GM18868 (cell line): ENCODE measurements around the gene GRAMD4.

Experiments used
- ATAC-seq: cut with Tn5 transposase; IDR thresholded peaks from one replicate; pipeline ENCODE4 v1.9.1; 2021; ENCODE audit warnings: mild to moderate bottlenecking, moderate library complexity; ENCODE audit not compliant: unreplicated experiment

GRAMD4 gene

DNA sequence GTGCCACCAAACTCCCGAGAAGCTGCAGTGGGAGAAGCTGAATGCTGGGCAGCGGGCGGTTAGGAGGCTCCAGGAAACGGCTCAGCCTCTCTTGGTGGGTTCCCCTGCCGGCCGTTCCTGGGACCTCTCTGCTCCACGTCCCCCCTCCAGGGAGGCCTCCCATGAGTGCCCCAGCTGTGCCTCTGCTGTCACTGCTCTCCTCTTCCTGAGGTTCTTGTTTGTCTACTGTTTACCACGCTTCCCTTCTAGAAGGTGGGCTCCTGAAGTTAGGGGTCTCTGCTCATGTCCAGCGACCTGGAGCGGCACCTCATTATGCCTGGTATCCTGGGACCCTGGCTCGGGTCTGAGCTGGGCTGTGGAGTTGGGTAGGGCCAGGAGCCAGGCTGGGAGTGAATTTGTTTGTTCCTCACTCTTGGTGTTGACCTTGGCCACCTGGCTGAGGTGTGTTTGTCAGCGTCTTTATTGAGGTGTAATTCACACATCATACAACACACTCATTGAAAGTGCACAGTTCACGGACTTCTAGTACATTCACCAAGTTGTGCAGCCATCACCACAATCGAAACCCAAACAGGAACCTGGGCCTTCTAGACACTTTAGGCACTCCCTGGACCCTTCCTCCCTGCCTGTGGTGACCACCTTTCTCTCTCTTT, 37.8 kb upstream of the GRAMD4 start:
- ATAC-seq: no peak

DNA sequence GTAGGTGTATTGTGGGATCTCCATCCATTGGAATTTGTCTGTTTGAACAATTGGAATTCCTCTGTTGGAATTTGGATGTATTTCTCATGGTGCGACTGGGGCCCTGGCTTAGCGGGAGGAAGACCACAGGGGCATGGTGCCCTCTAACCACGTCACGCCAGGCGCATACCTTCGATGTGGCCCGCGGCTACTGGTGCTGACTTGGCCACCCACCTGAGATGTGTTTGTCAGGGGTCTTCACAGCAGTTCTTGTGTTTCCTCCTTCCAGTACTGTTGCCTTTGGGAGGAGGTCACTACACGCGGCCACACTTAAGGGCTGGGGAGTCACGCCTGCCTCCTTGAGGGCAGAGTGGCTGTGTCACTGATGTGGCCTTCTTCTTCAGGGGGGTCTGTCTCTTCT, 36.6 kb upstream of the GRAMD4 start:
- no peak for ATAC-seq

DNA sequence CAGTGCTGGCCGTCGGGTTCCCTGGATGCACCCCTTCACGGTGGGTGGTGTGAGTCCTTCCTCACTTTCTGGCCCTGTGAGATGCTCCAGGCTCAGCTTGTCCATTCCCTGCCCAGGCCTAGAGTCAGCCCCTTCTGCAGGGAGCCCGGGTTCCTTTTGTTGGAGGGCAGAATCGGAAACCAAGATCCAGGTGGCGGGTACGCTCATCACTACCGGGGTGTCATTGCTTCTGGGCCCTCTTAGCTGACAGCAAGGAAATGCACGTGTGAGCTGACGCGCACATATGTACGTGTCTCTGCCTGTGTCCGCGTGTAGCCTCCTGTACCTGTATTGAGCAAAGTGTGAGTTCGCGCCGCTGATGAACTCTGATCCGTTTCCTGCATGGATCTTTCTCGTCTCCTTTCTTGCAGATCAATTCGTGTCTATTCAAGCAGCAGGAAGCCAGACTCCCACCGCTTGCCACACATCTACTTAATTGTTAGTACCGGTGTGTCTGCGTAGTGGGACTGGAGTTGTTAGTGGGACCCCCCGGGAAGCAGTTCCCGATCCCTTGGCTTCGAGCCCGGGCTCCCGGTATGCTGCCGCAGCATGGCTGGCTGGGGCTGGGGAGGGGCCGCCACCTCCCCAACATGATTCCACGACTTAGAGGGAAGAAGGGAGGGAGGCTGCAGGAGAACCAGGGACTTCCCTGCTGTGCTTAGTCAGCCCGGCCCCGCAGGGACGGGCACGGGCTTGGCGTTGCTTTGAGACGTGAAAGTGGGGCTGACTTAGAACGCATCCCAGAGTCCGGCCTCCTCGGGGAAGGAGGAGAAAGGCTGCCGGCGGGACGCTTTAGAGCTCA, 35.9 kb upstream of the GRAMD4 start:
- ATAC-seq: no peak

DNA sequence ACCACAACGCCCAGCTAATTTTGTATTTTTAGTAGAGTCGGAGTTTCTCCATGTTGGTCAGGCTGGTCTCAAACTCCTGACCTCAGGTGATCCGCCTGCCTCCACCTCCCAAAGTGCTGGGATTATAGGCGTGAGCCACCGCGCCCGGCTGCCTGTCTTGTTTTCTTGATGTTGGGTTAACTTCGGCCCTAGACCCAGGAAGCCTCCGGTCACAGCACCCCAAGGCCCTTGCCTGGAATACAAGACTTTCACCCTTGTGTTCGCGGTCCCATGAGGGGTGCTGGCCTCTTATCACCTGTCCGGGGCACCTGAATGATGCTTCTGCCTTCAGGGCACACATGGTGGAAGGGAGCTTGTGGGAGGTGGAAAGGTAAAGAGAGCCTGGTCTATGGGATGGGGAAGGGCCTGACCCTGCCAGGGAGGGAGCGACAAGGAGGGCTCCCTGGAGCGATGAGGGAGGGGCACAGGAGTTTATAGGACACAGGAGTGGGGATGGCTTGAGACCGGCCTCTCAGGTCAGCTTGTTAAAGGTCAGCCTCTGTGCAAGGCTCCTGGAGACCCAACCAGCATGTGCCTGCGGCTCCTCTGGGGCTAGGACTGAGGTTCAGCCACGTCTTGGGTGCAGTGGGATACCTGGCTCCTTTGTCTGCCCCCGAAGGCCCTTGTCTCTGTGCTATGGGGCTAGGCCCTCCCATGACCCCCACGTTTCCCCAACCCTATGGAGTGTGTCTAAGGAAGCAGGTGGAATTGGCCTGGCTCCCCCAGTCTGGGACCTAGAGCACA, 34.7 kb upstream of the GRAMD4 start:
- ATAC-seq: no peak

DNA sequence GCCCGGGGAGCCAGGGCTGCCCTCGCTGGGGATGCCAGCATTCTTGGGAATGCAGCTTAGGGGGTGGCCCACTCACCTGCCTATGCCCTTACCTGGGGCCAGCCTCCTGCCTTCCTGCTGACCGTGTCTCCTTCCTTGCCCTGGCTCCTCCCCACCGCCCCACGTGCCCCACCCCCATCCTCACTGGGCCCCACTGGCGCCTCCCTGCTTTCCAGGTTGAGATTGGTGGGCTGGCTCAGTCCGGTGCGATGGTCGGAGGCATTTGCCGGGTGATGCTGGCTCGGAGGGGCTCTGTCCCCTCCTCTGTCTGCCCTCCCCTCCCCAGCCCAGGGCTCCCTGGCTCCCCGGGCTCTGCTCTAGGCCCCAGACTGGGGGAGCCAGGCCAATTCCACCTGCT, 34.1 kb upstream of the GRAMD4 start:
- ATAC-seq: no peak

DNA sequence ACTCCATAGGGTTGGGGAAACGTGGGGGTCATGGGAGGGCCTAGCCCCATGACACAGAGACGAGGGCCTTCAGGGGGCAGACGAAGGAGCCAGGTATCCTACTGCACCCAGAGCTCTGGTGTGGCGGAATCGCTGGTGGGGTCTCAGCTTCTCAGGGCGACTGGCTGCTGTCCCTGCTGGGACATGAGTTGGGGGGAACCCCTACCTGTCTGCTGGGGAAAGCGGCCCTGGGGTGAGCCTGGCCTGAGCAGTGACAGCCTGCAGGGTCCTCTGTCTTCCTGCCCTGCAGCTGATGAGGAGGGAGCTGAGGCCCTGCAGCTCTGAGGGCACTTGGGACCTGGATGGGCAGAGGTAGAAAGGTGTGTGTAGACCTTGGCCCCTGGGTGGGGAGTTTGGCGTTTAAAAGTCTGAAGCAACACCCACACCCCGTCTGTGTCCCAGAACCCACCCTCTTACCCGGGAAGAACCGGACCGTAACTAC, 33.6 kb upstream of the GRAMD4 start:
- ATAC-seq: no peak

DNA sequence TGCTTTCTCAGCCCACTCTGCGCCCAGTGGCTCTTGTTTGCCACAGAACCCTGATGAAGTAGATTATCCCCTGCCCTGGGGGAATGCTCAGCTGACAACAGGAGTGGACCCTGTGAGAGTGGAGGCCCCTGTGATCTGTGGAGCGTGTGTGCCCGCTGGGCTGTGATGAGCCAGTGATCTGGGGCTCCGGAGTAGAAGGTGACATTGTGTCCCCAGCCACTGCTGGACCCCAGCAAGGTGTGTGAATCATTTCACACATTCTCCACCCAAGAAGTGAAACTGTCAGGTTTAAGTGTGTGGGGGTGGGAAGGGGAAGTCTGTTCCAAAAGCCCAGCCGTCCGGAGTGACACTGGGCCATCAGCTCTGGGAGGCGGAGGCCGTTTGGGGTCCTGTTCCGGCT, 33.1 kb upstream of the GRAMD4 start:
- ATAC-seq: peak; percentile 57

DNA sequence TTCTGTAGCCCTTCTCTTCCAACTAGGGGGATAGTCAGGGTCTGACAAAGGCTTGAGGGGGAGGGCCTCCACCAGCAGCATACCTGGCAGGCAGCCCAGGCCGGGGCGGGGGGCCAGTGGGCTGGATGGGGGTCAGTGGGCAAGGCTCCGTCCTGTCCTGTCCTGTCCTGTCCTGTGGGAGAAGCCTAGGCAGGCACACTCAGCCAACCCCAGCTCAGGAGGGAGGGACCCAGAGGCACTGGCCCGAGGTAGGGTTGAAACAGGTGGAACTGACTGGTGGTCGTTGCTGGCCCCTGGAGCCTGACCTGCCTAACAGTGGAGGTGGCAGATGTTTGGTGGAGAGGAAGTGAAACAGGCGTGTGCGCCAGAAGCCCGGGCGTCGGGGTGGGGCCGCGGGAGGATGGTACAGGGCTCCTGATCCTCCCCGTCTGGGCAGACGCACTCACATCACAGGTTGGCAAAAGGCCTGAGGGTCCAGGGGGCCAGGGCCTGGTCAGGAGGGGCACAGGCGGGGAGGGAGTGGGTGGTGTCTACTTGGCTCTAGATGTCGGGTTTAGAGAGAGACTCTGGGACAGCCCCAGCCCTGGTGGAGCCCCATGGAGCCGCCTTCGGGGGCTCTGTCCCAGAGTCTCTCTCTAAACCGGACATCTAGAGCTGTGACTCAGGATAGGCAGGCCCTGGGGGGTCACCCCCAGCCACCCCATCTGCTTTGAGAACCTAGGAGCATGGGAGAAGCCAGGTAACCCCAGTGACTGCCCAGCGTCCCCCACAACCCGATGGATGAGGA, 32.5 kb upstream of the GRAMD4 start:
- ATAC-seq: peak; percentile 61

DNA sequence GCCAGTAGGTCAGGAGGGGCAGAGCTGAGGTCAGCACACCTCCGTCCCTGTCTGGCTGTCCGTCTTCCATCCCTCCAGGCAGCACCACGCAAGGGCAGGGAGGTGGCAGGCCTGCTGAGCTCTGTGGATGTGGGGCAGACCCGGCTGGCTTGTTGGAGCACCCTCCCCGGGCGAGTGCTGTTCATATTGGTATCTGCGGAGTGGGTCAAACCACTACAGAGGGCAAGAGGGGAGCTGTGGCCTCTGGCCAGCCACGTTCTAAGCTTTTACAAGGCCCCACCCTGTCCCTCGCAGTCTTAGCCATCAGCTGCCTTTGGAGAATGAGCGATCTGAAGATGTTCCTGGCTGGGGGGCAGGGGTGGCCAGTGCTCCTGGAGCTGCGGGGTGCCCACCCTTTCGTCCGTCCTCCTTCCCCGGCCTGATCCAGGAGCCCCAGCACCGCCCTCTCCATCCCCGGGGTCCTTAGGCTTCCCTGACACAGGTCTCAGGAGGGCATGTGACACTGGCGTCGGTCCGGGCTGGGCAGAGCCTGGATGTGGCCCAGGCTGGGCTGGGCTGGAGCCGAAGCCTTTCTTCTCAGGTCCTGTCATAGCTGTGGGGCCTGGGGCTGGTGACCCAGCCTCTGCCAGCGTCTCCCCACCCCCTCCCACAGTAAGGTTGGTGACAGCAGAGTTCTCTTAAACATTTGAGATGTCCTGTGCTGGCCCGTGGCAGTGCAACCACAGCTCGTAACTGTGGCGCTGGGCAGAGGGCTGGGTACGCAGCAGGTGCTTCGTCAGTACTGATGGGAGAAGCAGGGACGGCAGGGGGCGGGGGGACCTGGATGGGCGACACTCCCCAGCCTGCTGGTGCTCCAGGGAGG, 31.7 kb upstream of the GRAMD4 start:
- ATAC-seq: no peak

DNA sequence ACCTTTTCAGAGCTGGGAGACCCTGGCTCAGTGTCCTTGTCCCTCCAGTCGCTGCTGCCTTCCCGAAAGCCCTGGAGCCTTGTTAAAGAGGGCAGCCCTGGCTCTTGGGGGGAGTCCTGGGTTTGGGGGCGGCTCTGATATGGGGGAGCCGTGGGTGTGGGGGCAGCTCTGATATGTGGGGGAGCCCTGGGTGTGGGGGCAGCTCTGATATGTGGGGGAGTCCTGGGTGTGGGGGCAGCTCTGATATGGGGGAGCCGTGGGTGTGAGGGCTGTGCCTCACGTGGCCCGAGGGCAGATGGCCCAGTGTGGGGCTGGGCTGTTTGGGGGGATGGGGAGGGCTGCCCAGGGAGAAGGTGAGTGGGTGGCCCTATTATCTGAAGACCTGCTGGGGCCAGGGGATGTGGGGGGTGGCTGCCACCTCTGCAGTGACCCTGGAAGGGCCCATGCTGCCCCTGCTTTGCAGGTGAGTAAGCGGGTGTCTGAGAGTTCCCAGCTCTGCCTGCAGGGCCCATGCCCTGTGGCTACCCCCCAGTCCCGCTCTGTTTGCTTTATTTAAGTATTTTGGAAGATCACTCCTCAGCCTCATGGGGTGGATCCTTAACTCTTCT, 30.9 kb upstream of the GRAMD4 start:
- no peak for ATAC-seq

DNA sequence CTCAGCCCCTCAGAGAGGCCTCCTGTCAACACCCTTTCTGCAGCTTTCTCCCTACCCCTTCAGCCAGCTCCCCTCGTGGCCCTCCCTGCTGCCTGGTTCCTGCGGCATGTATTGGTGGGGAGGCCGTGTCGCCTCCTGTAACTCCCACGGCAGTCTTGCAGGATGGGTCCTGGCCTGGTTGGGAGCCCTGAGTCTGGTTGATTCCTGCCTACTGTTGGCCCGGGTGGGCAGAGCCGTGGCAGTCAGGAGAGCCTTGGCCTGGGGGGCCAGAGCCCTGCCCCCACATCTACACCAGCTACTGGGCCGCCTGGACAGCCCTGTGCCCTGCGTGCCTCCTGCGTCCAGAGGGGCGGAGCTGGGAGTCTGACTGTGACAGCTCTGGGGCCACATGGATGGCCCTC, 30.3 kb upstream of the GRAMD4 start:
- ATAC-seq: no peak

DNA sequence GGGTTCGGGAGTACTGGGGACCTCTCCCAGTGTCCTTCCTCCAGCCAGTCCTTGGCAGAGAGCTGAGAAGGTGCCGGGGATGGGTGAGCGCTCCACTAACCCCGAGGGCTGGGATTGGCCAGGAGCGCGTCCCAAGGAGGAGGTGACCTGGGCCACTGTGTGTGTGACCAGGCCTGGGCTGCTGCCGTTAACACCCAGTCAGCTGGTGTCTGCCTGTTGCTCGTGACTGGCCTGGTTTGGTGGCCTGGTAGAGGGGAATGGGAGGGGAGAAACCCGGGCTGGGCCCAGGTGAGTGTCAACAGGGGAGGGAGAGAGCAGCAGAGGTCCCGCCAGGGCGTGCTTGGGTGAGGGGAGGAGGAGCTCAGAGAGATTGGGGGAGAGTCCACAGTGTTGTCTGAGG, 29.9 kb upstream of the GRAMD4 start:
- ATAC-seq: no peak

DNA sequence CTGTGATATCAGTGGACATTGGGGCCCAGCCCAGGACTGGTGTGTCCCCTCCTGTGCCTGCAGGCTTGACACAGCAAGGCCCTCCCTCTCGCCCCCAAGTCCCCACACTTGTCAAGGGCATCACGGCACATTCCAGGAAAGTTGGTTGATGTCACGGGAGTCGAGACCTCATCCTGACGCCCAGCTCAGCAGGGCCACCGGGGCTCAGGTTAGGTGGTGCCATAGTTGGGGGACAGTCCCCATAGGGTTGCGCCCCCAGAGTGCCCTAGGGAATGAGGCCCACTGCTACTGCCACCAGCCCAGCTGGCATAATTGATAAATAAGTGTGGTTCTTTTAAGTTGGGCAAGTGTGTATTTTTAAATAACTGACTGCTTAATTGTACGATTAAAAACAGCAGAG, 28.3 kb upstream of the GRAMD4 start:
- ATAC-seq: no peak

DNA sequence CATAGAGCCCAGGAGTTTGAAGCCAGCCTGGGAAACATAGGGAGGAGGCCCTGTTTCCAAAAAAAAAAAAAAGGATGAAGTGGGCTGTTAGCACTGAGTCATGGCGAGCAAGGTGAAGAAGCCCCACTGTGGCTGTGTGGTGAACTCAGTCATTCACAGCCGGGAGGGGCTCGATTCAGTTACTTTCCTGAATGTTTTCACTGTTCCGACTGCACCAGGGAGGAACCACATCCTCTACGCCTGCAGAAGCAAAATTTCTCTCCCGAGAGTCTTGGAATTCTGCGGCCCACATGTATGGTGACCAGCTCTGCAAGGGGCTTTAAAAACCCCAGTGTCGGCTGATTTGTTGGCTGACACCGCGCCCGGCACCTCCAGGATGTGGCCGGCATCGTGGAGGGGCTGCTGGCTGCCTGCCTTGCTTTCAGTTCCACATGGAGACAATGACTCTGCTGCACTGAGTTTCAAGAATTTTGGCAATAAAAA, 27.8 kb upstream of the GRAMD4 start:
- ATAC-seq: peak; percentile 57

DNA sequence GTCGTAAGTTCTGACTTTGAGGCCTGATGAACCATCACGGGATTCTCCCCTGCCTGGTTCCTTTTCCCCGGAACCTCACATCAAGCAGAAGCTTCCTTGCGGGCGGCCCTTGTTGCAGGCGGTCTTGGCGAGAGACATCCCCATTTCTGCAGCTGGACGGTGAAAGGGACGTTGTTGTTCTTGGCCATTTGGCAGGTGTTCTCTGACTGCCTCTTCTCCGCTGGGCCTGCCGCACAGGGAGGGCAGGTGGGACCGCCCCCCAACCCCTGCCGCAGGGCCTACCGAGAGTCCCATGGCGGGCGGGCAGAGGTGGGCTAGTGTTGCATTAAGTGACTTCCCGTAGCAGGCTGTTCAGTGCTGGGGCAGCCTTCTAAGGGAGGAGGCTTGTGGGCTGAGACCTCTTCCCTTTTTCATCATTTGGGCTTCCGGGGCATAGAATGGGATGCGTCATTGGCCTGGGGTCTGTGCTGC, 26.9 kb upstream of the GRAMD4 start:
- no peak for ATAC-seq

DNA sequence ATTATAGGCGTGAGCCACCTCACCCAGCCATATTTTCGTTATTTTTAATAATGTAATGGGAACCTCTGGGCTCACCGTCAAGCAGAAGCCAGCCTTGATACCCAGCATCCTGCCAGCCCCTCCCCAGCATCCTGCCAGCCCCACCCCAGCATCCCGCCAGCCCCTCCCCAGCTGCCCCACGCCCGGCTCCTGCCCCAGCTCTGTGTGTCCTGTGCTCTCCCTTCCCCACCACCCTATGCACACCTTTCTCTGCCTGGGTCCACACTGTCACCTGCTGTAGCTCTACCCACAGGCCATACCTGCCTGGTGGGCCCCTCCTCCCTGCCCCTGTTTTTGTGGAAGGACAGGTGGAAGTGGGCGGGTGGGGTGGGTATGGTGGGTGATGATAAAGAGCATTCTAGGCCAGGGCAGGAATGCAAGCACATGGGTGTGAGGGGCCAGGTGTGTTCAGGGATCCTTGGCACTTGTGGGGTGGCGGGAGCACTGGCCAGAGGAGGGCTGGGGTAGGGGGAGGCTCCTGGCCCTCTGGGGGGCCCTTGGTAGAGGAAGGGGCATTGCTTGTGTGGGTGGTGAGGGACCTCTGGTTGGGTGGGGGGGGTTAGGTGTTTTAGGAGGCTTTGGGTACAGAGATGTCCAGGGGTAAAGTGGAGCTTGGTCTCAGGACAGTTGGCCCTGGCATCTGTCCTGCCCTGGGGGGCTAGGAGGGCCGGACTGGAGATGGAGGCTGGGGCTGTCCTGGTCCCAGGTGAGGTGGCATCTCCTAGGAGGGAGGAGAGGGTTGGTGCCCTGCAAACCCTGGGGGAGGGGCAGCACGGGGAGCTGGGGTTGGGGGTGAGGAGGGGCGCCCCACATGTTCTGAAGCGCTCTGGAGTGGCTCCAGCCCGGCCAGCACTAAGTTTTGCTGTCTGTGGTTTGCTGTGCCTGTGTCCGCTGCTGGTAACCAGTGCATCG, 25.9 kb upstream of the GRAMD4 start:
- ATAC-seq: no peak

DNA sequence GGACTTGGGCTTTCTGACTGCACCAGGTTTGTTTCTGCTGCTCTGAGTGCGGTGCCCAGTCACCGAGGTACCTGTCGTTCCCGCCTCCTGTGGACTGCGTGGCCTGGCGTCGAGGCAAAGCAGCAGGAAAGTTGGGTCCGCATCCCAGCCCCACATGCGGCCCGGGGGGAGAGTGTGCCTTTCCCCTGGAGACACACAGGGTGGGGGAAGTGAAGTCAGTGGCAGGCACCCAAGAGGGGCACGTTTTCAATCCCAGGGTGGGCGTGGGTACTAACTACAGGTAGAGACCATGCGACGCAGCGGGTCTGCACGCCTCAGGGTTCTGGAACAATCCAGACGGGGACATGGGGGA, 25.3 kb upstream of the GRAMD4 start:
- no peak for ATAC-seq

DNA sequence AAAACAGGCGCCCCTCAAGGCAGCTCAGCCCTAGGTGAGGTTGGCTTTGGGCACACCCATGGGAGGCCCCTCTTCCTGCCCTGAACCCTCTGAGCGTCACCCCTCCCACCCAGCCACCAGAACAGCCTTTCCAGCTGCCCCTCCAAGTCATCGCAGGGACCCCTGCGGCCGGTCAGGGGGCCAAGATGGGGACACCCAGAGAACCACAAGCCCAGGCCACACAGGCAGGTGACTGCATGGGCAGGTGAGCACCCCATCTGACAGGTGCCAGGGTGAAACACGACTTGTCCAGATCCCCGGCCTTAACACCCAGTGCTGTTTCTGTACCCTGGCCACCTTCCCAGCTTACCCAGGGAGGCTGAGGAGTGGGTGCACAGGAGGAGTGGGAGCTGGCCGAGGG, 24.6 kb upstream of the GRAMD4 start:
- no peak for ATAC-seq
